HepG2 (cell line): ENCODE measurements around the gene GRK4. TPM values are rescaled to one million over a fixed set of nuclear protein-coding genes. Genes with fewer than 3 reads are reported as not detected.

Experiments used
- ATAC-seq: fragments of 200-7000 bp; cut with Tn5 transposase; 3 replicates; pipeline ENCODE4 v1.9.1; 2020; ENCODE audit warnings: mild to moderate bottlenecking, moderate library complexity
- BruUV-seq: library from RNA; stranded (reverse); fragments of 400-500 nt; replicated peaks from 2 replicates; lab custom pipeline; 2021; lab: Mats Ljungman, UMichigan
- CTCF ChIA-PET: fragments of 300-600 bp; formaldehyde crosslinking; extraction: SDS; loops from one replicate; lab custom pipeline; 2021; ENCODE audit warnings: low total read pairs, inconsistent platforms, low intra/inter-chr PET ratio; lab: Yijun Ruan, JAX
- POLR2A ChIA-PET: fragments of 350-600 bp; sonication (Branson Sonifier 250); formaldehyde crosslinking; loops from one replicate; lab custom pipeline; 2020; ENCODE audit warnings: antibody characterized with exemption, inconsistent platforms; lab: Yijun Ruan, JAX
- DNase-seq: peaks from one replicate; pipeline ENCODE4 v3.0.0-alpha.2; 2015; ENCODE audit warnings: low spot score
- FAIRE-seq: peaks from 3 replicates; lab custom pipeline; 2011; peaks lifted over from hg19 to GRCh38; lab: Jason Lieb, UNC
- H2AFZ ChIP-seq: one replicate; pipeline ENCODE4 v1.6.1; 2011; ENCODE audit warnings: low read length, inconsistent platforms
- H3K27ac ChIP-seq: fragments of 300-600 bp; 3 replicates; pipeline ENCODE4 v1.8.0; 2011; ENCODE audit warnings: mixed run types, mild to moderate bottlenecking, mixed read lengths, low read length, inconsistent platforms; ENCODE audit not compliant: insufficient read depth; ENCODE audit errors: extremely low read length
- H3K27me3 ChIP-seq, 2 experiments: fragments of 200-600 bp in 1 of 2; 2 replicates in 1 of 2; 3 replicates in 1 of 2; pipeline versions ENCODE4 v1.6.0 to v1.8.0; 2011; ENCODE audit warnings: low read length in 2 of 2, mild to moderate bottlenecking in 2 of 2, moderate library complexity in 2 of 2, inconsistent platforms in 1 of 2; ENCODE audit not compliant: insufficient read depth in 2 of 2, control insufficient read depth in 1 of 2
- H3K36me3 ChIP-seq, 2 experiments: fragments of 200-600 bp in 1 of 2; replicated peaks in 1 of 2; 2 replicates in 1 of 2; 3 replicates in 1 of 2; pipeline versions ENCODE4 v1.5.1 to v1.8.0; 2011; ENCODE audit warnings: low read length in 2 of 2, inconsistent platforms in 1 of 2; ENCODE audit not compliant: insufficient read depth in 2 of 2, control insufficient read depth in 1 of 2
- H3K4me1 ChIP-seq: 2 replicates; pipeline ENCODE4 v1.5.1; 2012; ENCODE audit warnings: low read length, inconsistent platforms; ENCODE audit not compliant: insufficient read depth
- H3K4me2 ChIP-seq: 2 replicates; pipeline ENCODE4 v1.6.0; 2011; ENCODE audit warnings: low read depth, low read length, inconsistent platforms
- H3K4me3 ChIP-seq, 3 experiments: fragments of 200-600 bp in 1 of 3; sonication (generic), shearing (Covaris generic) in 1 of 3; replicated peaks in 1 of 3; 2 replicates each; pipeline ENCODE4 v1.5.1; 2011 to 2016; ENCODE audit warnings: low read length in 3 of 3, inconsistent platforms in 2 of 3, low read depth in 2 of 3, mild to moderate bottlenecking in 2 of 3, control low read depth in 1 of 3, mixed read lengths in 1 of 3; ENCODE audit not compliant: insufficient read depth in 1 of 3
- H3K79me2 ChIP-seq: one replicate; pipeline ENCODE4 v1.6.1; 2011; ENCODE audit warnings: low read length, inconsistent platforms; ENCODE audit not compliant: insufficient read depth
- H3K9ac ChIP-seq: 2 replicates; pipeline ENCODE4 v1.6.0; 2011; ENCODE audit warnings: mild to moderate bottlenecking, low read depth, low read length, inconsistent platforms; ENCODE audit not compliant: insufficient read depth
- H3K9me3 ChIP-seq: 2 replicates; pipeline ENCODE4 v1.5.1; 2012; ENCODE audit warnings: mild to moderate bottlenecking, low read length
- H4K20me1 ChIP-seq: 2 replicates; pipeline ENCODE4 v1.6.0; 2011; ENCODE audit warnings: inconsistent platforms, mild to moderate bottlenecking, low read length, moderate library complexity; ENCODE audit not compliant: insufficient read depth
- ARID3A ChIP-seq: IDR thresholded peaks from 2 replicates; pipeline ENCODE4 v1.6.1; 2012; ENCODE audit warnings: low read depth, low read length, improper control_type of control experiment
- ATM ChIP-seq: fragments of 450-650 bp; IDR thresholded peaks from 2 replicates; pipeline ENCODE4 v1.7.1; 2017; ENCODE audit warnings: mild to moderate bottlenecking, borderline replicate concordance
- CAMTA2 ChIP-seq: sonication (generic); formaldehyde crosslinking; IDR thresholded peaks from 2 replicates; pipeline ENCODE4 v1.4.0; 2020; ENCODE audit warnings: mild to moderate bottlenecking, missing genetic modification reagents, borderline replicate concordance
- CBFB ChIP-seq: sonication (generic); formaldehyde crosslinking; IDR thresholded peaks from 2 replicates; pipeline ENCODE4 v1.4.0; 2020; ENCODE audit warnings: missing genetic modification reagents
- HNRNPL ChIP-seq: fragments of 200-400 bp; formaldehyde crosslinking; IDR thresholded peaks from 2 replicates; pipeline ENCODE4 v1.6.1; 2017; ENCODE audit warnings: mild to moderate bottlenecking, low read depth, low read length
- ISX ChIP-seq: sonication (generic); formaldehyde crosslinking; conservative IDR thresholded peaks from 2 replicates; pipeline ENCODE4 v1.5.0; 2020; ENCODE audit warnings: missing genetic modification reagents
- XBP1 ChIP-seq: sonication (generic); formaldehyde crosslinking; IDR thresholded peaks from 2 replicates; pipeline ENCODE4 v1.5.0; 2020; ENCODE audit warnings: missing genetic modification reagents
- ZKSCAN5 ChIP-seq: sonication (generic); formaldehyde crosslinking; IDR thresholded peaks from 2 replicates; pipeline ENCODE4 v1.5.1; 2020; ENCODE audit warnings: mild to moderate bottlenecking, missing genetic modification reagents
- WGBS: methylation state at CpG from one replicate; pipeline ENCODE4 v1.1.6; 2017; ENCODE audit warnings: low lambda C conversion rate; 5-methylcytosine and 5-hydroxymethylcytosine counted together
- in situ Hi-C: cut with HindIII; loops from 2 replicates; pipeline ENCODE4 v1.10.0; 2017; ENCODE audit warnings: low pct_unique_long_range_greater_than_20kb; ENCODE audit not compliant: extremely low pct_ligation_motif_present
- intact Hi-C: fragments of 100-400 bp; cut with micrococcal nuclease; formaldehyde crosslinking; loops from one replicate; pipeline ENCODE4 v1.10.0; 2022; ENCODE audit not compliant: unreplicated experiment
- polyA plus RNA-seq, 8 experiments: library from polyadenylated mRNA; depleted of rRNA in 3 of 8; stranded (reverse) in 7 of 8; unstranded in 1 of 8; fragments of >200 nt; fragmentation: Illumina TruSeq in 4 of 8; extraction: Trizol in 4 of 8; gene quantifications; 2 replicates each; pipeline versions ENCODE4 v1.2.1 to v1.2.3, GENCODE V29; 2011 to 2016; ENCODE audit warnings: low read depth in 4 of 8, missing spikeins in 1 of 8, mixed read lengths in 1 of 8; ENCODE audit not compliant: insufficient read depth in 1 of 8
- total RNA-seq, 5 experiments: library from RNA; depleted of rRNA; stranded (reverse); fragments of >200 nt; fragmentation: Illumina TruSeq; extraction: Trizol; gene quantifications; 2 replicates each; pipeline ENCODE4 v1.2.3, GENCODE V29; 2016; ENCODE audit warnings: low read depth in 1 of 5
- TF ChIP-seq, protein P1 (sequence below): fragments of 450-650 bp; IDR thresholded peaks from 2 replicates; pipeline ENCODE4 v1.6.1; 2016
- TF ChIP-seq, protein P2 (sequence below): sonication (generic); formaldehyde crosslinking; conservative IDR thresholded peaks from 2 replicates; pipeline ENCODE4 v1.4.0; 2020; ENCODE audit warnings: missing genetic modification reagents

Gene GRK4
- total and polyA plus RNA-seq, 2 of the 13 experiments (the other 11 are each of a cell fraction or from before 2014, with no cell fraction given), result 1.8 to 2.0 TPM

- TF ChIP-seq ZKSCAN5 (CRISPR knock-in tag) (no peak), CAMTA2 (no peak), ARID3A (no peak)
Observed at GRCh38 chr4:3017504-3017903, 54.1 kb downstream of the GRK4 start (continued).

DNA sequence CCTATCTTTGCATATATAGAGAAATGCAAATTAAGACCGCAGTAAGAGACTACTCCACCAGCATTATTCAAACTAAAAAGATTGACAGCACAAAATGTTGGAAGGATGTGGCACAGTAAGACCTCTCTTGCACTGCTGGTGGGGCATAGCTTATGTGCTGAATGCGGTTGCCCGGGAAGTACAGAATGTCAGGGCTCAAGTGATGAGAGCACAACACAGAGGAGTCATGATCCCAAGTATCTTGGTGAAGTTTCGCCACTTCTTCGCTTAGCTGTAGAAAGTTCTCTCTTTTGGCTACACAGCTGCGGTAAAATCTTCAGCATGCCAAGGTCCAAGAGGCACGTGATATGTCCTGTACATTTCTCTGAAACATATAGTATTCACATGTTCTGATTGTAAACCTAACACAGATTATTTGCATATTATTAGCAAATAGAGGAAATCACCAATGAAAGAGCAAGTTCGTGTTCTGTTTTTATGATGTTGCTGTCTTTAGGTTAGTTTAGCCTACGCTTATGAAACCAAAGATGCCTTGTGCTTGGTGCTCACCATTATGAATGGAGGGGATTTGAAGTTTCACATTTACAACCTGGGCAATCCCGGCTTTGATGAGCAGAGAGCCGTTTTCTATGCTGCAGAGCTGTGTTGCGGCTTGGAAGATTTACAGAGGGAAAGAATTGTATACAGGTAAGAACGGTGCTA, 55.9 kb downstream of the GRK4 start:
- TF ChIP-seq ISX (CRISPR knock-in tag), result no peak
- TF ChIP-seq XBP1 (CRISPR knock-in tag), result no peak
- TF ChIP-seq ATM, result no peak
- no peak for TF ChIP-seq HNRNPL
- TF ChIP-seq CBFB (CRISPR knock-in tag), result no peak
- TF ChIP-seq, protein P1, sequence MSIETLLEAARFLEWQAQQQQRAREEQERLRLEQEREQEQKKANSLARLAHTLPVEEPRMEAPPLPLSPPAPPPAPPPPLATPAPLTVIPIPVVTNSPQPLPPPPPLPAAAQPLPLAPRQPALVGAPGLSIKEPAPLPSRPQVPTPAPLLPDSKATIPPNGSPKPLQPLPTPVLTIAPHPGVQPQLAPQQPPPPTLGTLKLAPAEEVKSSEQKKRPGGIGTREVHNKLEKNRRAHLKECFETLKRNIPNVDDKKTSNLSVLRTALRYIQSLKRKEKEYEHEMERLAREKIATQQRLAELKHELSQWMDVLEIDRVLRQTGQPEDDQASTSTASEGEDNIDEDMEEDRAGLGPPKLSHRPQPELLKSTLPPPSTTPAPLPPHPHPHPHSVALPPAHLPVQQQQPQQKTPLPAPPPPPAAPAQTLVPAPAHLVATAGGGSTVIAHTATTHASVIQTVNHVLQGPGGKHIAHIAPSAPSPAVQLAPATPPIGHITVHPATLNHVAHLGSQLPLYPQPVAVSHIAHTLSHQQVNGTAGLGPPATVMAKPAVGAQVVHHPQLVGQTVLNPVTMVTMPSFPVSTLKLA, result 0 out of 2 replicates have a peak, but pooled peaks have one; percentile 28
- TF ChIP-seq, protein P2, sequence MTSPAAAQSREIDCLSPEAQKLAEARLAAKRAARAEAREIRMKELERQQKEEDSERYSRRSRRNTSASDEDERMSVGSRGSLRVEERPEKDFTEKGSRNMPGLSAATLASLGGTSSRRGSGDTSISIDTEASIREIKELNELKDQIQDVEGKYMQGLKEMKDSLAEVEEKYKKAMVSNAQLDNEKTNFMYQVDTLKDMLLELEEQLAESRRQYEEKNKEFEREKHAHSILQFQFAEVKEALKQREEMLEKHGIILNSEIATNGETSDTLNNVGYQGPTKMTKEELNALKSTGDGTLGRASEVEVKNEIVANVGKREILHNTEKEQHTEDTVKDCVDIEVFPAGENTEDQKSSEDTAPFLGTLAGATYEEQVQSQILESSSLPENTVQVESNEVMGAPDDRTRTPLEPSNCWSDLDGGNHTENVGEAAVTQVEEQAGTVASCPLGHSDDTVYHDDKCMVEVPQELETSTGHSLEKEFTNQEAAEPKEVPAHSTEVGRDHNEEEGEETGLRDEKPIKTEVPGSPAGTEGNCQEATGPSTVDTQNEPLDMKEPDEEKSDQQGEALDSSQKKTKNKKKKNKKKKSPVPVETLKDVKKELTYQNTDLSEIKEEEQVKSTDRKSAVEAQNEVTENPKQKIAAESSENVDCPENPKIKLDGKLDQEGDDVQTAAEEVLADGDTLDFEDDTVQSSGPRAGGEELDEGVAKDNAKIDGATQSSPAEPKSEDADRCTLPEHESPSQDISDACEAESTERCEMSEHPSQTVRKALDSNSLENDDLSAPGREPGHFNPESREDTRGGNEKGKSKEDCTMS (CRISPR knock-in tag), result no peak
- no peak for FAIRE-seq
- 49% methylated on average over 11 of the region's 13 CpGs for WGBS

More for the DNA sequence above, 55.9 kb downstream of the GRK4 start:
- no peak overlapping the region for H3K27ac ChIP-seq
- CTCF ChIA-PET, result no interaction called here
- H3K79me2 ChIP-seq, result no peaks in the 10 kb centered on the region
- no peak overlapping the region for H3K4me3 ChIP-seq
- no peaks in the 10 kb centered on the region for H4K20me1 ChIP-seq
- POLR2A ChIA-PET, result no interaction called here
- no peak overlapping the region for H2AFZ ChIP-seq
- DNase-seq (no peak), ATAC-seq (no peak)
- H3K27me3 ChIP-seq, result peaks cover 3 to 35% of the 10 kb centered on the region in 2 experiments
- intact Hi-C loops, result no loop called here
- no peaks in the 10 kb centered on the region for H3K36me3 ChIP-seq
- no peaks in the 10 kb centered on the region for H3K9me3 ChIP-seq
- H3K4me2 ChIP-seq, result no peak overlapping the region
- in situ Hi-C loops, result no loop called here
- BruUV-seq, result no TSS peak
- H3K9ac ChIP-seq, result no peak overlapping the region
- H3K4me1 ChIP-seq, result no peaks in the 10 kb centered on the region
